GM20000 (cell line): ENCODE data around the gene TGFBR3.

Experiments
- DNase-seq: peaks from one replicate; pipeline ENCODE4 v3.0.0; 2012; ENCODE audit warnings: low spot score
- TF ChIP-seq, protein P1 (sequence below): IDR thresholded peaks from 2 replicates; pipeline ENCODE4 v1.5.1; 2012; ENCODE audit warnings: mild to moderate bottlenecking, control low read depth; ENCODE audit errors: extremely low read depth, missing control alignments

TGFBR3 gene

DNA sequence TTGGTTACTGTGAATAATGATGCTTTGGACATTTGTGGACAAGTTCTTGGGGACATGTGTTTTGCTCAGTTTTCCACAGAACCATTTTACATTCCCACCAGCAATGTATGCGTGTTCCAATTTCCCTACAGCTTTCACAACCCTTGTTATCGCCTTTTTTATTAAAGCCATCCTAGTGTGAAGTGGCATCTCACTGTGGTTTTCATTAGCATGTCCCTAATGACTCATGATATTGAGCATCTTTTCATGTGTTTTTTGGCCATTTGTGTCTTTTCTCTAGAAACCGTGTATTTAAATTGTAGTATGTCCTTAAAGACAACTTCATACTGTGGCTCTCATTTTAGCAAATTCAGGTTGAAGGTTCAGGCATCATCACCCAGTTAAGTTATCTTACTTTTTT, 132.1 kb downstream of the TGFBR3 start:
- TF ChIP-seq, protein P1, sequence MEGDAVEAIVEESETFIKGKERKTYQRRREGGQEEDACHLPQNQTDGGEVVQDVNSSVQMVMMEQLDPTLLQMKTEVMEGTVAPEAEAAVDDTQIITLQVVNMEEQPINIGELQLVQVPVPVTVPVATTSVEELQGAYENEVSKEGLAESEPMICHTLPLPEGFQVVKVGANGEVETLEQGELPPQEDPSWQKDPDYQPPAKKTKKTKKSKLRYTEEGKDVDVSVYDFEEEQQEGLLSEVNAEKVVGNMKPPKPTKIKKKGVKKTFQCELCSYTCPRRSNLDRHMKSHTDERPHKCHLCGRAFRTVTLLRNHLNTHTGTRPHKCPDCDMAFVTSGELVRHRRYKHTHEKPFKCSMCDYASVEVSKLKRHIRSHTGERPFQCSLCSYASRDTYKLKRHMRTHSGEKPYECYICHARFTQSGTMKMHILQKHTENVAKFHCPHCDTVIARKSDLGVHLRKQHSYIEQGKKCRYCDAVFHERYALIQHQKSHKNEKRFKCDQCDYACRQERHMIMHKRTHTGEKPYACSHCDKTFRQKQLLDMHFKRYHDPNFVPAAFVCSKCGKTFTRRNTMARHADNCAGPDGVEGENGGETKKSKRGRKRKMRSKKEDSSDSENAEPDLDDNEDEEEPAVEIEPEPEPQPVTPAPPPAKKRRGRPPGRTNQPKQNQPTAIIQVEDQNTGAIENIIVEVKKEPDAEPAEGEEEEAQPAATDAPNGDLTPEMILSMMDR: no peak
- no peak for DNase-seq

DNA sequence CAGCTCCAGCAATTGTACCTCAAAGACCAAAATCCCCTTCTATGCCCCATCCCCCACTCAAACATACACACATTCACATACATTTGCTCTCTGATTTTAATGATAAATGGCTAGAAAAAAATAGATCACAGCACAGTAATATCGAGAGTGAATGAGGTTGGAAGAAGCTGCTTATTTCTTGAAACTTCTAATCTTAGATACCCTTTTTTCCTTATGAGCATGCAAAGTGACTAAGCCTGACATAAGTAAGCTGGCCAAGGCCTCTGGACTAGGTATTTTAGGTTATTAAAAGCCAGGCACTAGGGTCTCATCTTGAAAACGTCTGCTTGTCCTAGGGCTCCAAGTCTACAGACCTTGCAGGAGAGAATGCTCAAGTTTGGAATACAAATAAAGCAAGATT, 133.6 kb downstream of the TGFBR3 start:
- TF ChIP-seq, protein P1: no peak
- peak; percentile 53 for DNase-seq

DNA sequence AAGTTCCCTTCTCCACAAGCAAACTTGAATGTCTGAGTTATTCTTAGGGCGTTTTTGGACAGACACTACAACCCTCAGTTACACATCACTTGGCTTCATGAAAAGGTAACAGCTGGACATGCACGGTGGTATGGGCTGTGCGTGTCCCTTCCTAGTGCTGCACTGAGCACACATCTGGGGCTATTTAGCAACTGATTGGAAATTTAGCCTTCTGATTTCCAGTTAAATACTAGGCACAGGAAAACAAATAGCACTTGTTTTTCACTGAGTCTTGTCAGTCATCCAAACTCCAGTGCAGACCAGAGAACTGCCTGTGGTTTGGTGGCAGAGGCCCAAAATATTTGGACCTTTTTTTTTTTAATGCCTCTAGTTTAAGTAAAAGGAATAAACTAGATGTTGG, 134.7 kb downstream of the TGFBR3 start:
- TF ChIP-seq, protein P1: no peak
- no peak for DNase-seq

DNA sequence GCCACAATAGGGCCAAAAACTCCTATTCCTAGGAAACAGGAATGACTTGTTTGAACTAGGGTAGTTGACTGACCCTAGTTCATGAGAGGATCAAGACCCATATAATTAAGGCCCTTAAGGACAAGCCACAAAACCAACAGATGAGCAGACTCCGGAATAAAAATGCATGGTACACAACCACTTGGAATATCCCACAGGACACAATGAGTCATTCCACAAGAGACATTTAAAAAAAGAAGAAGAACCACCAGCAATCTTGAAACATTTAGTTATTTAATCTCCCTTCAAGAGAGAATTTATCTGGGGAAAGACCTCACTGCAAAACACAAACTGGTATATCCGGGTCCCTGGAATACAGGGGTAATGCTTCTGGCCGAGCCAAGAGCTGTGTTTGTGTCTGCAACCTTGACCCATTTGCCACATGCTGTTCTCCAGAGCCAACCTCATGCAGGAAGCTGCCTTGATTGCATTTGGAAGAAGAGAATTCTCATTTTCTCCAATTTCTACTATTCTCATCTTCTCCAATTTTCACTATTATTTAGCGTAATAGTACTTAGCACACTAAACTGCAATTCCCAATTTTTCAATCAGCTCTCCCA, 135.5 kb downstream of the TGFBR3 start:
- DNase-seq: no peak
- TF ChIP-seq, protein P1: no peak

DNA sequence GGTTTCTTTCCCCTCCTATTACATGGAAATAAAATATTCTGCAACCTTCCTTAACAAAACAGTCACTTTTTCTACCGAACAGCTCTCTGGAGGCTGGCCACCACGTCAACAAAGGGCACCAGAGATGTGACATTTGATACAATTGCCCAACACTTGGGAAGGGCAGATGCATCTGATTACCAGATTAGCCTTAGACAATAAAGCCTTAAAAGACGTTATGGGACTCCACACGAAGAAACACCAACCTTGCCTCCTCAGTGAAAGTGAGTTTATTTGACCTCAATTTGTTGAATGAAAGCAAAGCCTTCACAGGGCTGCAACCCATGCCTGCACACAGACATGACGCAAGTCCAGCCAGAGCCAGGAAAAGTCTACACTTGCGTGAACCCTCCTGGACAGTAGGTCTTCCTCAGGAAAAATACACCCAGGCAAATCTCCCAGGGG, 136.1 kb downstream of the TGFBR3 start:
- TF ChIP-seq, protein P1: no peak

DNA sequence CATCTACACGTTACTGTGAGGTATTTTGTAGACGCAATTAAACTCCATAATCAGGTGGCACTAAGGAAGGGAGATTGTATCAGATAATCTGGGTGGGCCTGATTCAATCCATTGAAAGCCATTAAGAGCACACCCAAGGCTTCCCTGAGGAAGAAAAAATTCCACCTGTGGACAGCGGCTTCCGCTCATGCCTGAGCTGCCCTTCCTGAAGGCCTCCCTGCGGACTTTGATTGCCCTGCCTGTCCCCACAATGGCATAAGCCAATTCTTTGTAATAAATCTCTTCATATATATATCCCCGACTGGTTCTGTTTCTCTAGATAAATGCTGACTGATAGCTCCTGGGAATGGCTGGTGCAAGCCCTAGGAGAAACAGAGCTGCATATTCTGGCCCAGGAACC, 138.3 kb downstream of the TGFBR3 start:
- TF ChIP-seq, protein P1: no peak
- DNase-seq: no peak

More for the DNA sequence above, 136.1 kb downstream of the TGFBR3 start:
- DNase-seq: no peak

DNA sequence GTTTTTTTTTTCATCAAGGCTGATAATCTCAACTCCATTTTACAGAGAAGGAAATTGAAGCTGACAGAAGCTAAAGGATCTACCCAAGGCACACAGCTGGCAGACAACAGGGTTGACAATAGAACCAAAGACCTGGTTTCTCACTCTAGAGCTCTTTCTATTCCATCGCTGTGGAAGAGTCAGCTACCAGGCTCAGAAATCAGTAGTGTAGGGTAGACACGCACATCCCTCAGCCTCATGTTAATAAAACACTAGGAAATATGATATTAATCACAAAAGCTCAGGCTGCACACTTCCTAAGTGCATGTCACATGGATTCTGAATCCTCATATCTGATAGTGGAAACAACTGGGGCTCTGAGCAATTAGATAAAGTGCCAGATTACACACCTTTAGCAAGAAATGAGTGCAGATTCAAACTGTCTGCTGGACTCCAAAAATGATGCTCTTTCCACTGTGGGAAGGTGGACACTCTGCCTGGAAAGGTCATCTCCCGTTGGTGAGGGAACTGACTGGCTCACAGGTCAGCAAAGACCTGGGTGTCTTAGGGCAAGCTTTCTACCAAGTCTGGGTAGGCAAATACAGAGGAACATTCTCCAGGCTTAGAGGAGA, 139.1 kb downstream of the TGFBR3 start:
- TF ChIP-seq, protein P1: no peak
- no peak for DNase-seq
